ENCODE data around the gene NR1D2. TPM values are rescaled to one million over a fixed set of nuclear protein-coding genes. Genes with fewer than 3 reads are reported as not detected.
A peak's percentile ranks its signal among the peaks of the same experiment; 100 is the strongest.

NR1D2 gene
- total and polyA plus RNA-seq, 2 of the 13 experiments (the other 11 are each of a cell fraction or from before 2014, with no cell fraction given): 5.3 to 8.1 TPM

GRCh38 chr3:23913182-23913581, 31.9 kb upstream of the NR1D2 start:
- intact Hi-C loops (cut with micrococcal nuclease; ENCODE audit: unreplicated experiment): no loop called here

DNA sequence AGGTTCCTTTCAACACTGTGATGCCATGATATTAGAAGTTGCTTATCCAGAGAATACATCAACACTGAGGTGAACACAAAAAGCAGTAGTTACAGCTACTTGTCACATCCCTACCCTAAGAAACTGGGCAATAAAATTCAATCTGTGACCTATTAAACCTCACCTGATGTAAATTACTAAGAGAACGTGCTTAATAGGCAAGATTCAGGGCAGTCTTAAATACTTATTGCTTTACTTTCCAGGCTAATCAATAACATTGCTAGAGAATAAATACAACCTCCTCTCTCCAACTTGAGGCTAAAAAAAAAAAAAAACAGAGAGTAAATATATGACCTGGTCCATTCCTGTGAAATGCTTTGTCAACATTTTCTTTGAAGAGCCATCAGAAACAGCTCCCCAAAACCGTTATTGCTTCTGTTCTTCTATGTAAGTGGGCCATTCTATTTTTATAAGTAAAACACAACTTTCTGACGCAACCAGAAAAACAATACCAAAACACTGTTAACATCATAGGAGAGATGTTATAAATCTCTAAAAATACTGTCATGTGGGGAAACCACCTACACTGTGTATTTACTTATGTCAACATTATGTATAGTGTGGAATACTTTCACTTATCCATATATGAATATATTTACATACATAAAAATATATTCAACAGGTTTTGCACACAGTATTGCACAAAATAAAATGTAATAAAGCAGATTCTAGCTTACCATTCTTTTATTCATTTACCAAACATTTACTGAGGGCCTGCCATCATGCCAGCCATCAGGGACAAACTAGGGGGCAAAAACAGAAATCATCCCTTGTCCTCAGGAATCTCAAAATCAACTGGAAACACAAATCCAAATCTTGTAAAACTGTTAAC, 31.0 kb upstream of the NR1D2 start:
- FAIRE-seq (no peak), ATAC-seq (peak; percentile 1; the same call in 1 of the 3 replicates), DNase-seq (ENCODE audit: low spot score) (no peak)
- H3K9ac ChIP-seq (ENCODE audit: insufficient read depth, low read depth, low read length): no peak overlapping the region
- no peak overlapping the region for H3K27ac ChIP-seq (ENCODE audit: extremely low read length, insufficient read depth, low read length)
- in situ Hi-C loops (cut with HindIII; ENCODE audit: extremely low pct_ligation_motif_present, low pct_unique_long_range_greater_than_20kb): no loop called here
- WGBS (ENCODE audit: low lambda C conversion rate): 39% methylated on average over 3 of the region's 3 CpGs
- H4K20me1 ChIP-seq (ENCODE audit: insufficient read depth, low read length): peaks cover 23% of the 10 kb centered on the region
- H3K4me1 ChIP-seq (ENCODE audit: insufficient read depth, low read length): peaks cover 35% of the 10 kb centered on the region
- H3K27me3 ChIP-seq (ENCODE audit: control insufficient read depth in 1 of 2, insufficient read depth in 2 of 2, low read length in 2 of 2): no peaks in the 10 kb centered on the region; a peak in 1 of 5 replicates
- intact Hi-C loops (cut with micrococcal nuclease; ENCODE audit: unreplicated experiment): no loop called here
- H3K4me3 ChIP-seq (replicated peaks in 1 of 3; ENCODE audit: insufficient read depth in 1 of 3, low read depth in 2 of 3, low read length in 3 of 3): peak overlapping the region in 1 of 3 experiments; percentile 23; a peak in 2 of 6 replicates
- H2AFZ ChIP-seq (ENCODE audit: low read length): no peak overlapping the region
- no peaks in the 10 kb centered on the region for H3K9me3 ChIP-seq (ENCODE audit: low read length)
- H3K36me3 ChIP-seq (replicated peaks in 1 of 2; ENCODE audit: control insufficient read depth in 1 of 2, insufficient read depth in 2 of 2, low read length in 2 of 2): peaks cover 1 to 15% of the 10 kb centered on the region in 2 experiments; a peak in 1 of 5 replicates
- H3K4me2 ChIP-seq (ENCODE audit: low read depth, low read length): peak overlapping the region; percentile 76
- ChIA-PET CTCF (ENCODE audit: low intra/inter-chr PET ratio, low total read pairs) (no interaction called here), POLR2A (interaction anchor here (0.6 to 1.1 kb wide), 3 partner anchors 10 to 104 kb away, joined by 3 to 4 read pairs (median 4); no protein-coding TSS in a partner anchor)
- BruUV-seq (replicated peaks): no TSS peak
- peaks cover 56% of the 10 kb centered on the region for H3K79me2 ChIP-seq (ENCODE audit: insufficient read depth, low read length)
- TF ChIP-seq SIN3B (IDR thresholded peaks at IDR 0.05; ENCODE audit: low read length): no peak
- TF ChIP-seq ATAD3A (CRISPR knock-in tag; IDR thresholded peaks at IDR 0.05): no peak
- peak; percentile 86 for TF ChIP-seq ZNF362 (CRISPR knock-in tag; IDR thresholded peaks at IDR 0.05; ENCODE audit: borderline replicate concordance)
- no peak for TF ChIP-seq GTF3A (CRISPR knock-in tag; conservative IDR thresholded peaks at IDR 0.05)
- TF ChIP-seq ZC3H4 (CRISPR knock-in tag; IDR thresholded peaks at IDR 0.05; ENCODE audit: borderline replicate concordance): no peak
- TF ChIP-seq FOXP1 (IDR thresholded peaks at IDR 0.05): no peak
- peak; percentile 43; the same call in 1 of the 2 replicates for TF ChIP-seq FOXP1 (CRISPR knock-in tag; IDR thresholded peaks at IDR 0.05)
- 0 out of 2 replicates have a peak, but pooled peaks have one; percentile 28 for TF ChIP-seq SAP130 (CRISPR knock-in tag; IDR thresholded peaks at IDR 0.05; ENCODE audit: low read depth)
- TF ChIP-seq NR2F1 (CRISPR knock-in tag; IDR thresholded peaks at IDR 0.05): no peak
- TF ChIP-seq HNF4A (CRISPR knock-in tag; IDR thresholded peaks at IDR 0.05): no peak
- TF ChIP-seq BCL6 (CRISPR knock-in tag; IDR thresholded peaks at IDR 0.05): 0 out of 2 replicates have a peak, but pooled peaks have one; percentile 45
- no peak for TF ChIP-seq KLF13 (CRISPR knock-in tag; IDR thresholded peaks at IDR 0.05)
- TF ChIP-seq ATF1 (CRISPR knock-in tag; IDR thresholded peaks at IDR 0.05): 0 out of 2 replicates have a peak, but pooled peaks have one; percentile 25
- peak; percentile 85 to 88 for TF ChIP-seq MAFK (conservative IDR thresholded peaks at IDR 0.05 in 1 of 2, IDR thresholded peaks at IDR 0.05 in 1 of 2; ENCODE audit: low read length in 2 of 2)
- peak; percentile 19; the same call in 1 of the 2 replicates for TF ChIP-seq ONECUT2 (CRISPR knock-in tag; IDR thresholded peaks at IDR 0.05)
- TF ChIP-seq ZNF382 (CRISPR knock-in tag; IDR thresholded peaks at IDR 0.05; ENCODE audit: borderline replicate concordance): no peak
- TF ChIP-seq HDAC6 (IDR thresholded peaks at IDR 0.05; ENCODE audit: low read depth, low read length): no peak

More at GRCh38 chr3:23913182-23913581, 31.9 kb upstream of the NR1D2 start:
- BruUV-seq (replicated peaks): no TSS peak
- in situ Hi-C loops (cut with HindIII; ENCODE audit: extremely low pct_ligation_motif_present, low pct_unique_long_range_greater_than_20kb): no loop called here
- ATAC-seq (no peak), FAIRE-seq (no peak), DNase-seq (ENCODE audit: low spot score) (no peak)
- peaks cover 47% of the 10 kb centered on the region for H3K79me2 ChIP-seq (ENCODE audit: insufficient read depth, low read length)
- WGBS (ENCODE audit: low lambda C conversion rate): 96% methylated on average over 1 of the region's 1 CpG
- no peak overlapping the region for H3K9ac ChIP-seq (ENCODE audit: insufficient read depth, low read depth, low read length)
- H3K27me3 ChIP-seq (ENCODE audit: control insufficient read depth in 1 of 2, insufficient read depth in 2 of 2, low read length in 2 of 2): no peaks in the 10 kb centered on the region; a peak in 1 of 5 replicates
- H3K4me2 ChIP-seq (ENCODE audit: low read depth, low read length): no peak overlapping the region
- H3K9me3 ChIP-seq (ENCODE audit: low read length): no peaks in the 10 kb centered on the region
- POLR2A ChIA-PET: interaction anchor here (1.1 kb wide), 1 partner anchor 11 kb away, joined by 3 read pairs; no protein-coding TSS in a partner anchor
- CTCF ChIA-PET (ENCODE audit: low intra/inter-chr PET ratio, low total read pairs): no interaction called here
- H3K27ac ChIP-seq (ENCODE audit: extremely low read length, insufficient read depth, low read length): no peak overlapping the region
- TF ChIP-seq ELF1 (CRISPR knock-in tag; IDR thresholded peaks at IDR 0.05): no peak
- peaks cover 14% of the 10 kb centered on the region for H4K20me1 ChIP-seq (ENCODE audit: insufficient read depth, low read length)
- no peak overlapping the region for H3K4me3 ChIP-seq (replicated peaks in 1 of 3; ENCODE audit: insufficient read depth in 1 of 3, low read depth in 2 of 3, low read length in 3 of 3)
- no peak overlapping the region for H2AFZ ChIP-seq (ENCODE audit: low read length)
- H3K36me3 ChIP-seq (replicated peaks in 1 of 2; ENCODE audit: control insufficient read depth in 1 of 2, insufficient read depth in 2 of 2, low read length in 2 of 2): peaks cover 1 to 16% of the 10 kb centered on the region in 2 experiments; a peak in 1 of 5 replicates
- H3K4me1 ChIP-seq (ENCODE audit: insufficient read depth, low read length): peaks cover 25% of the 10 kb centered on the region

Data from HepG2 (cell line).